IPS DF 19.7 (cell line): ENCODE measurements around the gene HOXA3.

Source experiments
- DNase-seq: peaks from one replicate; pipeline ENCODE4 v3.0.0-alpha.2; 2013; ENCODE audit warnings: low read depth, low spot score

Gene HOXA3

DNA sequence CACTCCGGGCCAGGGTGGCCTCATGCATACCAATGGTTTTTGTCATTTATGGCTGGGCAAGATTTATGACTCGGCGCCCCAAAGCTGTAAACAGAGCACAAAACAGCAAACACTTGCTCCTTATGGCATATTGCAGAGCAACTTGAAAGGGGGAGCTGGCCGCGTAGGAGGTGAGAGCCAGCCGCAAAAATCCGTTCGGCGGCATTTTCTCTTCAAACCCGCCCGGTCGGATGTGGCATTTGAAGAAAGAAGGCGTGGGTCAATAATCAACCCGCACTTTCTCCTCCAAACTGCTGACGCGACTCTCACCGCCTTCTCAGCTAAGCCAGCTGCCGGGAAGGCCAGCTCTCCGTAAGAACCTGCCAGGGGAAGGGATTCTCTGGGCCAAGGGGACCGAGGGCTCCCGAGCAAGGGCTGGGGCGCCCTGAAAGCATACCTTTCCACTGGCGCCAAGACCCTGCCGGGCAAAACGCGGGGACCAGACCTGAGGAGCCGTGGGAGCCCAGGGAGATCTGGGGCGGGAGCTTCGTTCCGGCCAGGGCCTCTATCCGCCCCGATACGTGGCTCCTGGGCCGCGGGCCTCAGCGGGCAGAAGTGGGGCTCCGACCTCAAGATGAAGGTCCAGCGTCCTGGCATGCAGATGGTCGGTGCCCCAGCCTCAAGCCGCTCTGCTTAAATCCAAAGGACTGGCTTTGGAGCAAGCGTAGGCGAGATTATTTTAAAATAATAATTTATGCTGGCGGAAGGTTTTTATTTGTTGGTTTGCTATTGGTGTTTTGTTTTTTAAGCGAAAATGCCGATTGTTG, 37.0 kb downstream of the HOXA3 start:
- no peak for DNase-seq

DNA sequence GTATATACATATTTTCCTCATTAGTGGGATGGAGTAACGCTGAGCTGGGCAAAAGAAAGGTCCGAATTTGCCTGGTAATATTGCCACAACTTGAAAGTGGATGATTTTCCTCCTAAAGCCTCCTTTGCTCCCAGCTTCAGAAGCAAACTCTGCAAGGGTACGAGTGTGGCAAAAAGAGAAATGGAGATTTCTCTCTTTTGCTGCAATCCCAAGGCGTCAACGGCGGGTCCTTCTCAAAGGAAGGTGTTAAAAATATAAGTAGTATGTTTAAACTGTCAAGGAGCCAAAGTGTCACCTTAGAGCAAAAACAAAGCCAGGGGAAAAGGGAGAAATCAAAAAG, 37.5 kb downstream of the HOXA3 start:
- no peak for DNase-seq

DNA sequence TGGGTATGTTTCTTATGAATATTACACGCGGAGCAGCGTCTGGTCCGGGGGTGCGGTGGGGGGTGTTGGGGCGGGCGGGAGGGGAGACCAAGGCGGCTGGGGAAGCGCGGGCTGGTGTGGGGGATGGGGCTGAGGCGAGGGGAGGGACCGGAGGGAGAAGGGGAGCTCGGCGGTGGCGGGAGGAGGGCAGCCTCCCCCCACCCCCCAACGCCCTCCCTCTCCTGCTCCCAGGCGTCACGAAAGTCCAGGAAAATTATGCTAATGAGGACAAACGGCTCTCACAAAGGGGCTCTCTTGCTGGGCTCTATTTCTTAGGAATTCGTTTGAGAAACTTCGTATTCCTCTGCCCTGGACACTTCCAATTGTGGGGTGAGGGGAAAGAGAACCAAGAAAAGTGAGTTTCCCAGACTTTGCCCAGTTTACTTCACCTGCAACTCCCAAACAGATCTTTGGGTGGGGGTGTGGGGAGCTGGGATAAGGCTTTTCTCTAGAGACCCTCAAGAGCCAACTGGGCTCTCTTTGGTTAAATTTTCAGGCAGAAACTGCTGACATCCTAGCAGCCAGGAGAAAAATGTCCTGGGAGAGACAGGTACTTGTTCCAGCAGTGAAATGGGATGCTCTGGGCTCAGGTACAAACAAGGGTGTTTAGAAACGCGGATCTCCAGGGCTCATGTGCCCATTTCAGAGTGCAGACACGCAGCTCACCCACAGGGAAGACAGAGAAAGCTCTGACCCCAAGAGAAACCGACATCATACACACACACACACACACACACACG, 38.2 kb downstream of the HOXA3 start:
- no peak for DNase-seq

DNA sequence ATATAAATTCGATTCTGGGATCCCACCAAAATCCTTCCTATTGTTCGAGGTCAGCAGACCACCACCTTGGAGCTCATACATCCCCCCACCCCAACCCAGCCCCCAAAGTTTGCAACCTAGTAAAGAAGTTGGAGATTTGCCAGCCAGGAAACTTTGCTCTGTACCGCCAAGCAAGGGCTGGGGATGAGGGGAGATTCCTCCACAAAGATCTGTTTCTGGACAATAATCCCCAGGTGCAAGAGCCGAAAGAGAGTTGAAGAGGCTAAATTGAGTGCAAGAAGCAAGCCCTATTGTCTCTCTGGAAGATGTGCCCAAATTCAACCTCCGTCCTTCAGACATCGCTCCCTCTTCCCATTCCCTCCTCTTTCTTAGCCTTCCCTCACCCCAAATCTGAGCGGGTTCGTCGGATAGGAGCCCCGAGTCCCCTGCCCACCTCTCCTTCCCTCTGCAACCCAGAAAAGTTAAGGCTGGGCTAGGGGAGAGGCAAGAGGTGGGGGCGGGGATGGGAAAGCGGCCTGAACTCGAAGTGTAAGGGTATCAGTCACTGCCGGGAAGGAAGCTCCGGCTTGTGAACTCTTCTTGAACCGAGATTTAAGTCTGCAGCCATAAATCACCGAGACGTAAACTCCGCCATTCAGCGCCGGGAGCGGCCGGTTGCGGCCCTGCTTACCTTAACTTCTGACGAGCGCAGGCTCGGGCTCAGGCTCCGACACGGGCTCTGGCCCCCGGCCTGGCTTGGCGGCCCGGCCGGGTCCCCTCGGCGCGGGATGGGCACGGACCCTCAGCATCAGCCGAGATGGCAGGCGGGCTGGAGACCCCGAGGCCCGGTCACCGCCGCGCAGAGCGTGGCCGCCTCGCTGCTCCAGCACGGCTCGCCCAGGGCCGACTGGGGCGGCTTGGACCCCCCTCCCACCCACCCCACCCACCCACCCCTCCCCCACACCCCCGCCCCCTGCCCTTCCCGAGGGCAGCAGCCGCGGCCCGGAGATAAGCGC, 39.1 kb downstream of the HOXA3 start:
- DNase-seq = no peak

DNA sequence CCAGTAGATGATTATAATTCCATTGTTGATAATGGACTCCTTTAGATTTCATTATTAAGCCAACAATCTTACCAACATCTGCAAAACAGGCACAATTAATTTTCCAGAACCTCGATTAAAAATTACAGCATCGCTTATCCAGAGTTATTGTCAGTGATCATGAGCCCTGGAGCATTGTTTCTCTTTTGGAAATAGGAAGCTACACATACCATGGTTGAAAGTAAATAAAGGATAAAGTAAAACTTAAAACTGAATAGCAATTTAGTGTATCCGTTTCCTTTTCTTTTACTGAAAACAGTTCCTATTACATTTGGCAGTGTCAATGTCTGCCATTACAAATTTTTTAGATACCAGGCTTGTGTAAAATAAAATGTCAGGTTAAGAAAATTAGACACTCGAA, 40.0 kb downstream of the HOXA3 start:
- no peak for DNase-seq

DNA sequence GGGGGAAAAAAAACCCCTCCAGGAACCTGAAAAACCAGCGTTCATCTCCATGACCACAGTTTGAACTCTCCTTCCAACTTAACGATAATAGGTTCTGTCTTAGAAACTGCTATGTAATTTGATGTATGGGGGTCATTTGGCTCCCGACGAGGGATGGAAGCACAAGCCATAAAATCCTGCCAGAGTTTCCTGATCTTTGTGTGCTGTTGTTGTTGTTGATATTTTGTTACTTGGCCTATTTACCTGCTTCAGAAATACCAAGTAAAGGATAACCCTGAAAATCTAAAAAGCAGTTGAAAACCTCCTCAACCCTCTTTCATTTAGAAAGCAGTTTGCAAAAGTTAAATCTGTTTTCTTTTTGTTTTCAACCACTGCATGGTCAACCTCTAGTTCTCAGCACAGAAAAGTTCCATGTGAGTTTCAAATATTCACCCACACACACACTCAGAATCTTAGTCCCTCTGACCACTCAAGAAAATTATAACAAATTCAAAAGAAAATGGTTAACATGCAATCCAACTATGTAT, 40.6 kb downstream of the HOXA3 start:
- no peak for DNase-seq

DNA sequence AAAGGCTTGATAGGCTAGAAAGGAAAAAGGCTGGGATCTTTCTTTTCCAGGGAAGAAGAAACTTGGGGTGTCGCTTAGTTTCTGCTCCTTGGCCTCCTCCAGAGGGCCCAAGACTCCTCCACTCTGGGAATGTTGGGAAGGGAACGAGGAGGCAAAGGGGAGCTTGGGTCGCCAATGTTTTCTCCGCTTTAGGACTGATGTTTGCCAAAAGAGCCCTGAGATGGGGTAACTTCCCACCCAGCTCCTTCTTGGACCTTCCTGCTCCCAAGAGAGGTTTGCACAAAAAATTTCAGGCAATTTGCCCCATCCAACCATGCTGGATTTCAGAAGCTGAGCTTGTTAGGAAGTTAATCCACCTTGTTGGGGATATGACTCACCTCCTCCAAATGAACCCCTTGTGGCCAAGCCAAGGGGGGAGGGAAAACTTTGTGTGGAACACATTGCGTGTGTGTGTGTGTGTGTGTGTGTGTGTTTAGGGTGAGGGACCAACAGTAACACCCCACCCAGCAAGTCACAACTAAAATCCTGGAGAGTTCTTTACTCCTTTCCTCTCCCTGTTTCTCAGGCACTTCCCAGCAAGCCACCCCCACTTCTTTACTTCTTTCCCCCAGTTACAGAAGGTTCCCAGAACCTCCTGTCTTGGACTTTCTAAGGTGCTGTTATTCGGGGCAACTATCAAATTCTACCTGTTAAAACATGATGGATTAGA, 41.2 kb downstream of the HOXA3 start:
- no peak for DNase-seq

DNA sequence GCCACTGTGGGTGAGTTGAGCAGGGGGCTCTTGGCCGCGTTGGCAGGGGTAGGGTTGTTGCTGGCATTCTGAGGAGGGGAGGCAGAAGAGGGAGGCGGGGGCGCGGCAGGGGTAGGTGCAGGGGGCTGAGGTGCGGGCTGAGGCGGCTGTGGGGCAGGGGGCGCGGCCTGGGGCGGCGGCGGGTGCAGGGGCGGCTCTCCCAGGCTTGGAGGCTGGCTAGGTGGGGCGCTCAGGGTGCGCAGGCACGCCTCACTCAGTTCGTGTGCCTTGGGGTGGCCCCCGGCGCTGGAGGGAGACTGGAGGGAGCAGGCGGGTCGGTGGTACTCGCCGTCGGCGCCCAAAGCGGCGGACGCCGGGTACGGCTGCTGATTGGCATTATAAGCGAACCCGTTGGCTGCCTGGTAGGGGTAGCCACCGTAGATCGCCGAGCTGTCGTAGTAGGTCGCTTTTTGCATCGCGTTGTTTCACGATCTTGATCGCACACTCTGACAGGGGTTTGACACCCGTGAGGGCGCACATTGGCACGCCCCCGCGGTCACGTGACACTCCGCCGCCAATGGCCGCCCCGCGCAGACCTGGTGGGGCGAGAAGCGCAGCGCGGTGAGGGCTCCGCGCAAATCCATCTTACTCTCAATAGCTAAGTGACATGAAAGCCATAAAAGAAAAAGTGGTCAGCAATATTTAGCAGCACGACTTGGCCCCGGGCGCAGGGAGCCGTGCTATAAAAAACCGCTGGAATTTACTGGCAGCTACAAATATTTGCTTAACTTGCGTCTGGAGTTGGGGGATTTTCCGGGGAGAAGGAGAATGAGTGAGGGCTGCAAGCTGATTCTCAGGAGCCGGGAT, 42.0 kb downstream of the HOXA3 start:
- no peak for DNase-seq

DNA sequence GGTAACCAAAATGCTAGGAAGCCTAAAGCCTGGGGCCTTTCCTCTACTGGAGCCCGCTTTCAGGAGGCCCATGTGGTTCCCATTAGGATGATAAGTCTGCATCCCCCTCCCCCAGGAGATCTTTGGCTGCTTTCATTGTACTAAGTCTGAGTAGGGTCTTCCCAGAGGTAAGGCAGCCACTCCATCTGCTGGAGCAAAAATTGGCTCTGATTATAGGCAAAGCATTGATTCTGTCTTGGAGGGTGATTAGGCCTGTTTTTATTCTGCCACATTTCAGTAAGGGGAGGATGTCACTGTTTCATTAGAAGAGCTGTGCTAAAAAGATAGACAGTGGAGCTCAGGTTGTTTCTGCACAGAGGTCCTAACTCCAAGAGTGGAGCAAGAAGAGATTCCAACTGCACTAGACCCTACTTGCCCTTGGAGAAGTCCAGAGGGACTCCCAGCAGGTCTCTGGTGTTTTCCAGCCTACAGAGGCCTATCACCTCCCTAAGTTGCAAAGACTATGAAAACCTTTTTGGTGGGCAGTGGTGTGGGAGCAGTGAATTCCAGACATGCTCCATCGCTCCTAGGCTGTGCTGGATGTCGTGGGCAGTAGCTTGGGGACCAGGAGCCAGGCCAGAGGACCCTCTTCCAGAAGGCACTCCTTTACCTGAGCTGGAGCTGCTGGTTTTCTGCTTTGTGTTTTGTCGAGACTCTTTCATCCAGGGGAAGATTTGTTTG, 42.8 kb downstream of the HOXA3 start:
- DNase-seq = no peak

DNA sequence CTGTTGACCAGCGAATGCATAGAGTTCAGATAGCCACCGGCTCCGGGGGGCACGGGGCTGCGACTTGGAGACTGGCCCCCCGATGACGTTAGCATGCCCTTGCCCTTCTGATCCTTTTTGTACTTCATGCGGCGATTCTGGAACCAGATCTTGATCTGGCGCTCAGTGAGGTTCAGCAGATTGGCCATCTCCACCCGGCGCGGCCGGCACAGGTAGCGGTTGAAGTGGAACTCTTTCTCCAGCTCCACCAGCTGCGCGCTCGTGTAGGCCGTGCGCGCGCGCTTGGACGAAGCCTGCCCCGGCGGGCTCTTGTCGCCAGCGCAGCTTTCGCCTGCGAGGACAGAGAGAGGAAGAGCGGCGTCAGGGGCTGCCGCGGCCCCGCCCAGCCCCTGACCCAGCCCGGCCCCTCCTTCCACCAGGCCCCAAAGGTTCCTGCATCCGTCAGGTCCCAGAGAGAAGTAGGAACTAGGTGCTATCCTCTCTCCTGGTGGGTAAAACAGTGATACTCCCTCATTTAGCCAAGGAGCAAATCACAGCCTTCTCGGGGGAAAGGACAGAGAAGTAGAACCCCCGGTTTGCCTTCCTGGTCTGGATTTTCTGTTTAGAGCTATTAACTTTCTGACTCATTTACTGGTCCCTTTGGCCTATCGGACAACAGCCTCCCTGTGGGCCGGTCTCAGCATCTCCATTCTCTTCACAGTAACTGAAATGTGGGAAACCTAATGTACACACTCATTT, 43.8 kb downstream of the HOXA3 start:
- no peak for DNase-seq

DNA sequence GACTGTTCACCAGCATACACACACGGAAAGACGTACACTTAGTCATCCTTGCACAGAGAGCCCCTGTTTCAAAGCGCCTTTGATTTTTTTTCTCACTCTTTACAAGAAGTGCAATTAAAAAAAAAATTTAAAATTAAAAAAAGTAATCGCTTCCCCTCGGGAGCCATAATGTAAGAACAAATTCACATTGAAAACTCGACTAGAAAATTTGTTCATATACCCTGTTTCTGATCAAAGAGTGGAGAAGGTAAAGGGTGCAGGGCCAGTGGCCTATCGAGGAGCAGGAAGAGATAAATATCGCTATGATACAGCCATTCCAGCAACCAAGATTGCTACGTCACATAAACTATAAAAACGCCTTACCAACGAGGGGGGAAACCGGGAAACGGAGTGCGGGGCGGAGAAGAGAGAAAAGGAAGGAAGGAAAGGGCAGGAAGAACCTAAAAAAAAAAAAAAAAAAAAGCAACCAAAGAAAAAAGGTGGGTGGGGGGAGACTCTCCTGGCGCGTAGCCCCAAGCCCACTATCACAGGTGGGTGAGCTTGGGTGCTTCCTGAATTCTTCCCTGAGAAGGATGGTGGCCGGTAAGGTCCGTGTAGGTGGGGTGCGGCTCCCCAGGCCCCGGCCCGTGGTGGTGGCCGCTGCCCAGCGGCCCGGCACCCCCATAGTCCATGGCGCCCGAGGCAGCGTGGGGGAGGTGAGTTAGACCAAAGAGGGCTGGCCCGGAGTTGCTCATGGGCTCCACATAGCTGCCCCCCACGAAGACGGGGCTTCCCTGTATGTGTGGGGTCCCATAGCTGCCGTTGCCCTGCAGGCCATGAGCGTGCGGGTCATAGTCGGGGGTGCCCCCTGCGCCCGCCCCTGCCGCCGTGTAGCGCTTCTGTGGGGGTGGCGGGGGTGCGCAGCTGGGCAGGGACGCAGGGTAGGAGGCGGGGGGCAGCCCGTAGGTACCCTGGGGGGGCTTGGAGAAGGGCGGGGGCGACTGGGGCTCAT, 44.7 kb downstream of the HOXA3 start:
- no peak for DNase-seq

DNA sequence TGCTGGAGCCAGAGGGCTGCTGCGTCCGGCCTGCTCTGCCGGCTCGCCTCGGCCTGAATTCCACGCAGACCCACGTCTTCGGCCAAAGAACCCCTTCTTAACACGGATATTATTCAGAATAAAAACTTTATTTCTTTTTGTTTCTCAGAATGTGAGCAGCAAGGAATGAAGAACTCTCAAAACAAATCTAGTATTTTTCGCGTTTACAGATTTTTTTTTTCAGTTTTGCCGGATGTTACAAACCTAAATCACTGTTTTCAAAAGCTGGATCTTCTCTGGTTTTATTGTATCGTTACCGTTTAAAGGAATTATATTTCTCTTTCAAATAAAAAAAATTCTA, 45.5 kb downstream of the HOXA3 start:
- DNase-seq = no peak

DNA sequence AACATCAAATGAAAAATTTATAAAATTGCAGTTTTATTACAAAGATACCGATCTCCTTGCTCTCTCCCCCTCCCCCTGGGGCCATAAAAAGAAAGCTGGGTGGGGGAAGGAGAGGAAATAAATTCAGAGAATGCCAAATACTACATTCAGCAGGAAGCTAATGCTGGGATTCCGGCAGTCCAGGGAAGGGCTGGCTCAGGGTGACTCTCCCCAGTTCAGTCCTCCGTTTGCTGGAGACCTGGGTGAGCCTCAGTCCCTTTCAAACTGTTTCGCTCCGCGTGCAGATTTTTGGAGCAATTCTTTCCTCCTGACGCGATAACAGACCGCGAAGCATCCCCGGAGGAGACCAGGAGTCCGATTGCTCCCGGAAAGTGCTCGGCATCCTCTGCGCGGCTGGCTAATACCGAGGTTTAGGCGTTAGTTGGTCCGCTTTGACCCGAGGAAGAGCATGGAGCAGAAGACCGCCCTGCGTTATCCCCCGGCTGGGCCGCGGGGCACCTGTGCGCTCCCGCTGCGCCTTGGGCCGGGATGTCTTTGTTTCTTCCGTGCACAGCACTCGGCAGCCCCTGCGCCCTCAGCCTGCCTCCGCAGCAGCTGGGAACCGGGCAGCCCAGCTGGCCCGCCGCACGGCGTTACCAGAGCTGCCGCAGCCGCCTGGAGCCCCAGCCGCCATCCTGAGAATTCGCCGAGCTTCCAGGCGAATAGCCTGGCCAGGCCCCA, 46.0 kb downstream of the HOXA3 start:
- no peak for DNase-seq

DNA sequence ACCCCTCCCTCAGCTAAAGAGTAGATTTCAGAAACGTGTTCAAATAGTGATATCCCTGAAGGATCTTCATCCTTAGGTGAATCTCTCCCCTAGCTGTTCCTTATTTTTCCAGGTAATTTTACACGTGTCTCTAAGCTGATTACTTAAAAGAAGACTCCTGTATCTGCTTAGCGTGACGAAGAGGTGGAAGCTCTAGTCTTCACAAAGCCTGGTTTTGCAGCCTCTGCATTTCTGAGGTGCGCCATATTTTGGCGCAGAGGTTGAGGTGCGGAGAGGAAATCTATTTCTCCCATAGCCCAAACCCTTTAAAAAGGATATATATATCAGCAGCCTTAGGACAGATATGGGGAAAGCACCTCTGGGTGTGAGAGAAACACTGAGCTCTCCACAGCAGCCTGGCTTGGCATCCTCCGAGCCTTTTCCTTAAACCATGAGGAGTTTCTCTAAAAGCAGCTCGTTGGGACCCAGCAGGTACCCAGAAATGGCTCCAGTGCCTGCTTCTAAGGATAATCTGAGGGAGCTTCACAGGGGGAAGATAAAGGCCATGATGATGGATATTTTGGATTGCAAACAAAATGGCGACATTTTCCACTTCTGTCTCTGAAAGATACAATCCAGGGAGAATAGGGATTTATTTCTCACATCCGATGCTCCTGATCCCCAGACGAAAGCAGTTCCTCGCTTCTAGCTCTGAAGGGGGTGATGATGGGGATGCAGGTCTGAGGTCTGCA, 46.9 kb downstream of the HOXA3 start:
- no peak for DNase-seq

DNA sequence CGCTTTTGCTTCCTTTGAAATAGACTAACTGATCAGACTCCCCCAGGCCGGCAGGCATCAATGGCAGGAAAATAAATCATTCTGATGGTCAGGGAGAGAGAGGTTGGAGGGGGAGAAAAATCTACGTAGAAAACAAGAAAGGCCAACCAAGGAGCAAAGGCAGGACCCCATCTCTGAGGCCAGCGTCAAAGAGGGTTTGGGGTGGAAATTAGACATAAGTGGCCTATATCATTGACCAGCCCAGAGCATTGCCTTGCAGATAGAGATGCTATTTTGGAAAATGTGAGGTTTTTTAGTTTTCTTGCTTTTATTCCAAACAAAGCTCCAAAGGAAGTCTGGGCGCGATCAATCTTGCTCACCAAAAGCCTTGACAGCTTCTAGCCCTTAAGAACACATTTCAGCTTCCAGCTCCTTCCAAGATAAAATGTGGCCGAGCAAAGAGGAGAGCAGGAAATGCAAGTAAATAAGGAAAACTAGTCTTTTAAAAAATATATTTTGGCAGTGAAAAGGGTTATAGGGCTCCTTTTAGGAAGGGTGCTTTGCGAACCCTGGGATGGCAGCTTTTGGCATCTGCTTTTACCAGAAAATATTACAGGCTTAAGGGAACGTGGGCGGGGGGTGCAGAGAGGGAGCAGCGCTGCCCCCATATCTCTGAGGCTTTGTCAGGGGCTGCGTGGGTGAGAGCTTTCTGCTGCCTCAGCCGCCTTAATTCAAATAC, 47.9 kb downstream of the HOXA3 start:
- no peak for DNase-seq
